Measurements from ENCODE around the gene PPP4R3B. TPM values are rescaled to one million over a fixed set of nuclear protein-coding genes. Genes with fewer than 3 reads are reported as not detected.

The PPP4R3B gene
- total and polyA plus RNA-seq, 2 donors (not counting 1 experiment from before 2014, with no cell fraction given), result 15.9 to 93.8 TPM

DNA sequence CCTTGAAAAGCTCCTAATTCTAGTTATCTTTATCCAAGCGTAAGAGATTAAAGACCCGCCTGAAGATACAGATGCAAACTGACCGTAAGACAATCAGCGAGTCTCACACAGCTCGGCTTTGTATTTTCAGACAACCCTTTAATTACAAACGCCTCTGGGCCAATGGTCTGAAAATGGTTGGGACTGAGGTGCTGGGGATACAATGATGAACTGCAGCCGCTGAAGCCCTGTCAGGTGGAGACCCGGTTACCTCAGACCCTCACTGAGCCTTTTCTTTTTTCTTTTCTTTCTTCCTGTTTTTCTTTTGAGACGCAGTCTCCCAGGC is 98.6 kb downstream of the PPP4R3B start:
- Mint-ChIP-seq H3K4me1 (peaks cover 14% of the 10 kb centered on the region), H3K9me3 (ENCODE audit: insufficient read depth) (no peaks in the 10 kb centered on the region), H3K27ac (peak overlapping the region; percentile 96), H3K27me3 (no peaks in the 10 kb centered on the region), H3K4me3 (peak overlapping the region; percentile 86)
- TF ChIP-seq, protein P1, sequence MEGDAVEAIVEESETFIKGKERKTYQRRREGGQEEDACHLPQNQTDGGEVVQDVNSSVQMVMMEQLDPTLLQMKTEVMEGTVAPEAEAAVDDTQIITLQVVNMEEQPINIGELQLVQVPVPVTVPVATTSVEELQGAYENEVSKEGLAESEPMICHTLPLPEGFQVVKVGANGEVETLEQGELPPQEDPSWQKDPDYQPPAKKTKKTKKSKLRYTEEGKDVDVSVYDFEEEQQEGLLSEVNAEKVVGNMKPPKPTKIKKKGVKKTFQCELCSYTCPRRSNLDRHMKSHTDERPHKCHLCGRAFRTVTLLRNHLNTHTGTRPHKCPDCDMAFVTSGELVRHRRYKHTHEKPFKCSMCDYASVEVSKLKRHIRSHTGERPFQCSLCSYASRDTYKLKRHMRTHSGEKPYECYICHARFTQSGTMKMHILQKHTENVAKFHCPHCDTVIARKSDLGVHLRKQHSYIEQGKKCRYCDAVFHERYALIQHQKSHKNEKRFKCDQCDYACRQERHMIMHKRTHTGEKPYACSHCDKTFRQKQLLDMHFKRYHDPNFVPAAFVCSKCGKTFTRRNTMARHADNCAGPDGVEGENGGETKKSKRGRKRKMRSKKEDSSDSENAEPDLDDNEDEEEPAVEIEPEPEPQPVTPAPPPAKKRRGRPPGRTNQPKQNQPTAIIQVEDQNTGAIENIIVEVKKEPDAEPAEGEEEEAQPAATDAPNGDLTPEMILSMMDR (IDR thresholded peaks at IDR 0.05), result no peak
- TF ChIP-seq EZH2 (IDR thresholded peaks at IDR 0.05; ENCODE audit: borderline replicate concordance, insufficient read depth, low read depth, low read length, poor library complexity, severe bottlenecking), result no peak
- H3K36me3 ChIP-seq (replicated peaks in 1 of 2; ENCODE audit: control extremely low read depth in 1 of 2, control insufficient read depth in 1 of 2, extremely low read depth in 1 of 2, insufficient read depth in 2 of 2, low read length in 1 of 2), result no peaks in the 10 kb centered on the region
- intact Hi-C loops (cut with micrococcal nuclease), result loop anchor here (1.0 to 10.0 kb wide), 8 partner anchors 98 to 1752 kb away; partner anchors contain the start of genes CHAC2, CLHC1, MTIF2 and PNPT1
- 22% methylated on average over 3 of the region's 9 CpGs for WGBS (ENCODE audit: insufficient coverage)
- peak overlapping the region; percentile 79 to 93 for H3K27ac ChIP-seq (ENCODE audit: low read length in 2 of 2)
- peaks cover 4% of the 10 kb centered on the region for H3K79me2 ChIP-seq (ENCODE audit: control insufficient read depth, insufficient read depth, low read length)
- H3K9ac ChIP-seq (ENCODE audit: low read length), result peak overlapping the region; percentile 85
- H3K27me3 ChIP-seq (replicated peaks in 1 of 4; ENCODE audit: control extremely low read depth in 1 of 4, control insufficient read depth in 3 of 4, insufficient read depth in 4 of 4, low read length in 3 of 4), result no peaks in the 10 kb centered on the region
- CTCF ChIA-PET, result interaction anchor here (0.9 kb wide), 1 partner anchor 98 kb away, joined by 3 read pairs; no protein-coding TSS in a partner anchor
- ATAC-seq (ENCODE audit: low read depth) (no peak), DNase-seq (no peak)
- no peaks in the 10 kb centered on the region for H4K20me1 ChIP-seq (ENCODE audit: control insufficient read depth, insufficient read depth, low read length, poor library complexity, severe bottlenecking)
- peaks cover 9 to 12% of the 10 kb centered on the region in 2 donors for H3K4me1 ChIP-seq (ENCODE audit: control insufficient read depth in 2 of 2, insufficient read depth in 2 of 2, low read length in 2 of 2)
- H2AFZ ChIP-seq (ENCODE audit: insufficient read depth, low read depth, low read length, poor library complexity, severe bottlenecking), result peak overlapping the region; percentile 94
- H3K4me2 ChIP-seq (replicated peaks; ENCODE audit: low read depth, low read length, poor library complexity, severe bottlenecking), result peak overlapping the region; percentile 77
- POLR2A ChIA-PET, result interaction anchor here (1.4 to 2.4 kb wide), 2 partner anchors 99 kb away, joined by 4 to 12 read pairs; partner anchors contain the start of genes CCDC88A and PPP4R3B
- H3K9me3 ChIP-seq (ENCODE audit: control extremely low read depth in 1 of 3, control insufficient read depth in 2 of 3, insufficient read depth in 1 of 3, low read length in 2 of 3), result no peaks in the 10 kb centered on the region
- peak overlapping the region; percentile 63 to 92 (median 87) for H3K4me3 ChIP-seq (ENCODE audit: control extremely low read depth in 1 of 5, extremely low read depth in 1 of 5, insufficient read depth in 1 of 5, low read depth in 2 of 5, low read length in 4 of 5)

GRCh38 chr2:55511508-55512124 is 105.8 kb downstream of the PPP4R3B start:
- ATAC-seq (ENCODE audit: low read depth) (no peak), DNase-seq (no peak)
- Histone ChIP-seq H3K9me3 (ENCODE audit: control extremely low read depth in 1 of 3, control insufficient read depth in 2 of 3, insufficient read depth in 1 of 3, low read length in 2 of 3) (no peaks in the 10 kb centered on the region), H3K9ac (ENCODE audit: low read length) (no peak overlapping the region), H3K27ac (ENCODE audit: low read length in 2 of 2) (no peak overlapping the region), H3K4me1 (ENCODE audit: control insufficient read depth in 2 of 2, insufficient read depth in 2 of 2, low read length in 2 of 2) (no peaks in the 10 kb centered on the region), H2AFZ (ENCODE audit: insufficient read depth, low read depth, low read length, poor library complexity, severe bottlenecking) (no peak overlapping the region), H4K20me1 (ENCODE audit: control insufficient read depth, insufficient read depth, low read length, poor library complexity, severe bottlenecking) (no peaks in the 10 kb centered on the region), H3K27me3 (replicated peaks in 1 of 4; ENCODE audit: control extremely low read depth in 1 of 4, control insufficient read depth in 3 of 4, insufficient read depth in 4 of 4, low read length in 3 of 4) (no peaks in the 10 kb centered on the region), H3K36me3 (replicated peaks in 1 of 2; ENCODE audit: control extremely low read depth in 1 of 2, control insufficient read depth in 1 of 2, extremely low read depth in 1 of 2, insufficient read depth in 2 of 2, low read length in 1 of 2) (no peaks in the 10 kb centered on the region), H3K4me2 (replicated peaks; ENCODE audit: low read depth, low read length, poor library complexity, severe bottlenecking) (no peak overlapping the region), H3K4me3 (ENCODE audit: control extremely low read depth in 1 of 5, extremely low read depth in 1 of 5, insufficient read depth in 1 of 5, low read depth in 2 of 5, low read length in 4 of 5) (no peak overlapping the region), H3K79me2 (ENCODE audit: control insufficient read depth, insufficient read depth, low read length) (no peaks in the 10 kb centered on the region)
- Mint-ChIP-seq H3K4me1 (no peaks in the 10 kb centered on the region), H3K27ac (no peak overlapping the region), H3K4me3 (no peak overlapping the region), H3K27me3 (no peaks in the 10 kb centered on the region), H3K9me3 (ENCODE audit: insufficient read depth) (no peaks in the 10 kb centered on the region)
- CTCF ChIA-PET, result no interaction called here
- no peak for TF ChIP-seq EZH2 (IDR thresholded peaks at IDR 0.05; ENCODE audit: borderline replicate concordance, insufficient read depth, low read depth, low read length, poor library complexity, severe bottlenecking)
- TF ChIP-seq, protein P1 (IDR thresholded peaks at IDR 0.05), result no peak
- WGBS (ENCODE audit: insufficient coverage), result no CpG with 5 or more reads among the region's 7 CpGs
- intact Hi-C loops (cut with micrococcal nuclease), result loop anchor here (10.0 kb wide), 1 partner anchor 1537 kb away; the partner anchor contains the start of gene PSME4
- POLR2A ChIA-PET, result no interaction called here

All from B cell (primary cell).